Adipocyte (in vitro differentiated cells): ENCODE data around the gene ARHGEF16.

Source experiments
- DNase-seq: peaks from one replicate; pipeline ENCODE4 v3.0.0-alpha.2; 2015; ENCODE audit warnings: low read depth
- H3K27me3 ChIP-seq: replicated peaks from 2 replicates; pipeline ENCODE4 v1.7.0; 2013; ENCODE audit warnings: mild to moderate bottlenecking, low read length, moderate library complexity; ENCODE audit not compliant: control insufficient read depth, insufficient read depth
- H3K36me3 ChIP-seq: 2 replicates; pipeline ENCODE4 v1.7.0; 2013; ENCODE audit warnings: low read length, mild to moderate bottlenecking, moderate library complexity; ENCODE audit not compliant: control insufficient read depth, insufficient read depth, severe bottlenecking
- H3K4me1 ChIP-seq: 2 replicates; pipeline ENCODE4 v1.7.0; 2013; ENCODE audit warnings: mild to moderate bottlenecking, low read length, moderate library complexity; ENCODE audit not compliant: control insufficient read depth, insufficient read depth
- H3K4me3 ChIP-seq: 2 replicates; pipeline ENCODE4 v1.7.0; 2013; ENCODE audit warnings: mild to moderate bottlenecking, low read length, moderate library complexity
- H3K9ac ChIP-seq: 2 replicates; pipeline ENCODE4 v1.7.0; 2013; ENCODE audit warnings: mild to moderate bottlenecking, low read length, moderate library complexity
- H3K9me3 ChIP-seq: 2 replicates; pipeline ENCODE4 v1.7.0; 2013; ENCODE audit warnings: mild to moderate bottlenecking, low read length, moderate library complexity; ENCODE audit not compliant: control insufficient read depth

Gene ARHGEF16

GRCh38 chr1:3425486-3426215, 28.8 kb upstream of the ARHGEF16 start:
- Histone ChIP-seq H3K4me3 (no peak overlapping the region), H3K9ac (no peak overlapping the region), H3K27me3 (peaks cover 12% of the 10 kb centered on the region), H3K9me3 (no peaks in the 10 kb centered on the region), H3K36me3 (no peaks in the 10 kb centered on the region), H3K4me1 (no peaks in the 10 kb centered on the region)
- no peak for DNase-seq

- no peak for DNase-seq
- no peak overlapping the region for H3K9ac ChIP-seq
- no peak overlapping the region for H3K4me3 ChIP-seq
- H3K36me3 ChIP-seq, result no peaks in the 10 kb centered on the region
- peaks cover 5% of the 10 kb centered on the region for H3K27me3 ChIP-seq
- no peaks in the 10 kb centered on the region for H3K4me1 ChIP-seq
- no peaks in the 10 kb centered on the region for H3K9me3 ChIP-seq
Observed at GRCh38 chr1:3426956-3427535, 27.4 kb upstream of the ARHGEF16 start.

GRCh38 chr1:3427711-3428704, 26.5 kb upstream of the ARHGEF16 start:
- peaks cover 7% of the 10 kb centered on the region for H3K4me1 ChIP-seq

GRCh38 chr1:3428899-3429298, 25.6 kb upstream of the ARHGEF16 start:
- no peaks in the 10 kb centered on the region for H3K27me3 ChIP-seq
- H3K36me3 ChIP-seq, result no peaks in the 10 kb centered on the region
- H3K9me3 ChIP-seq, result no peaks in the 10 kb centered on the region
- H3K4me1 ChIP-seq, result peaks cover 7% of the 10 kb centered on the region
- DNase-seq, result no peak
- H3K4me3 ChIP-seq, result no peak overlapping the region
- H3K9ac ChIP-seq, result no peak overlapping the region

More at GRCh38 chr1:3427711-3428704, 26.5 kb upstream of the ARHGEF16 start:
- Histone ChIP-seq H3K27me3 (peaks cover 5% of the 10 kb centered on the region), H3K4me3 (no peak overlapping the region), H3K36me3 (no peaks in the 10 kb centered on the region), H3K9ac (no peak overlapping the region), H3K9me3 (no peaks in the 10 kb centered on the region)
- no peak for DNase-seq

GRCh38 chr1:3429320-3429719, 25.1 kb upstream of the ARHGEF16 start:
- DNase-seq, result no peak
- Histone ChIP-seq H3K4me3 (no peak overlapping the region), H3K4me1 (peaks cover 7% of the 10 kb centered on the region), H3K36me3 (no peaks in the 10 kb centered on the region), H3K9me3 (no peaks in the 10 kb centered on the region), H3K9ac (no peak overlapping the region), H3K27me3 (no peaks in the 10 kb centered on the region)

- H3K9me3 ChIP-seq, result no peaks in the 10 kb centered on the region
- H3K9ac ChIP-seq, result no peak overlapping the region
- peaks cover 7% of the 10 kb centered on the region for H3K4me1 ChIP-seq
- no peaks in the 10 kb centered on the region for H3K27me3 ChIP-seq
- H3K36me3 ChIP-seq, result no peaks in the 10 kb centered on the region
- DNase-seq, result no peak
- no peak overlapping the region for H3K4me3 ChIP-seq
Observed at GRCh38 chr1:3429766-3430165, 24.7 kb upstream of the ARHGEF16 start.

GRCh38 chr1:3430406-3430805, 24.1 kb upstream of the ARHGEF16 start:
- DNase-seq, result no peak
- peaks cover 7% of the 10 kb centered on the region for H3K4me1 ChIP-seq
- no peak overlapping the region for H3K9ac ChIP-seq
- no peaks in the 10 kb centered on the region for H3K9me3 ChIP-seq
- no peaks in the 10 kb centered on the region for H3K36me3 ChIP-seq
- H3K27me3 ChIP-seq, result no peaks in the 10 kb centered on the region
- H3K4me3 ChIP-seq, result no peak overlapping the region

GRCh38 chr1:3430820-3431219, 23.6 kb upstream of the ARHGEF16 start:
- Histone ChIP-seq H3K9me3 (no peaks in the 10 kb centered on the region), H3K9ac (no peak overlapping the region), H3K36me3 (no peaks in the 10 kb centered on the region), H3K4me3 (no peak overlapping the region), H3K27me3 (no peaks in the 10 kb centered on the region), H3K4me1 (peaks cover 7% of the 10 kb centered on the region)
- no peak for DNase-seq

GRCh38 chr1:3431266-3431665, 23.2 kb upstream of the ARHGEF16 start:
- Histone ChIP-seq H3K36me3 (no peaks in the 10 kb centered on the region), H3K4me3 (no peak overlapping the region), H3K9ac (no peak overlapping the region), H3K27me3 (peaks cover 2% of the 10 kb centered on the region), H3K4me1 (peaks cover 7% of the 10 kb centered on the region), H3K9me3 (no peaks in the 10 kb centered on the region)
- no peak for DNase-seq

- no peak overlapping the region for H3K4me3 ChIP-seq
- DNase-seq, result no peak
- peaks cover 5% of the 10 kb centered on the region for H3K27me3 ChIP-seq
- H3K4me1 ChIP-seq, result peaks cover 7% of the 10 kb centered on the region
- no peaks in the 10 kb centered on the region for H3K36me3 ChIP-seq
- H3K9ac ChIP-seq, result no peak overlapping the region
- H3K9me3 ChIP-seq, result no peaks in the 10 kb centered on the region
Observed at GRCh38 chr1:3431686-3432085, 22.8 kb upstream of the ARHGEF16 start.

- Histone ChIP-seq H3K36me3 (no peaks in the 10 kb centered on the region), H3K9me3 (peaks cover 3% of the 10 kb centered on the region), H3K4me1 (peaks cover 7% of the 10 kb centered on the region), H3K9ac (no peak overlapping the region), H3K4me3 (no peak overlapping the region), H3K27me3 (peaks cover 5% of the 10 kb centered on the region)
- no peak for DNase-seq
Observed at GRCh38 chr1:3432306-3432705, 22.2 kb upstream of the ARHGEF16 start.
